K562 (cell line): ENCODE results near the gene STK11. TPM values are rescaled to one million over a fixed set of nuclear protein-coding genes. Genes with fewer than 3 reads are reported as not detected.

ENCODE experiments used
- ATAC-seq: fragments of 200-7000 bp; cut with Tn5 transposase; 3 replicates; pipeline ENCODE4 v1.9.1; 2020; ENCODE audit warnings: moderate library complexity
- BruUV-seq: library from RNA; stranded (reverse); fragments of 400-500 nt; replicated peaks from 2 replicates; lab custom pipeline; 2021; lab: Mats Ljungman, UMichigan
- CTCF ChIA-PET: fragments of 300-600 bp; formaldehyde crosslinking; extraction: SDS; loops from one replicate; lab custom pipeline; 2021; ENCODE audit warnings: low intra/inter-chr PET ratio; lab: Yijun Ruan, JAX
- POLR2A ChIA-PET: fragments of 300-600, 350-650 bp; sonication (Branson Sonifier 250); formaldehyde crosslinking; extraction: SDS; loops from one replicate; lab custom pipeline; 2021; ENCODE audit warnings: antibody characterized with exemption, inconsistent platforms; lab: Yijun Ruan, JAX
- DNase-seq, 4 experiments: peaks; one replicate each; pipeline versions ENCODE4 v3.0.0 to v3.0.0-alpha.2; 2011 to 2018; ENCODE audit warnings: low spot score in 3 of 4, mixed read lengths in 3 of 4; ENCODE audit errors: extremely low read depth in 1 of 4
- FAIRE-seq: peaks from 2 replicates; lab custom pipeline; 2011; peaks lifted over from hg19 to GRCh38; lab: Jason Lieb, UNC
- H2AFZ ChIP-seq: 2 replicates; pipeline ENCODE4 v1.6.0; 2011; ENCODE audit warnings: low read depth, low read length, control low read depth, inconsistent platforms
- H3K27ac ChIP-seq: fragments of 200-600 bp; 3 replicates; pipeline ENCODE4 v1.8.0; 2011; ENCODE audit warnings: low read depth, mild to moderate bottlenecking, control low read depth, inconsistent platforms, low read length, moderate library complexity, mixed read lengths; ENCODE audit errors: extremely low read depth
- H3K27me3 ChIP-seq, 2 experiments: fragments of 300-600 bp in 1 of 2; 2 replicates in 1 of 2; 3 replicates in 1 of 2; pipeline versions ENCODE4 v1.6.0 to v1.8.0; 2011; ENCODE audit warnings: inconsistent platforms in 2 of 2, low read length in 2 of 2, mild to moderate bottlenecking in 1 of 2, mixed read lengths in 1 of 2, moderate library complexity in 1 of 2; ENCODE audit not compliant: control insufficient read depth in 2 of 2, insufficient read depth in 2 of 2
- H3K36me3 ChIP-seq: fragments of 300-600 bp; 3 replicates; pipeline ENCODE4 v1.8.0; 2011; ENCODE audit warnings: mild to moderate bottlenecking, low read length, inconsistent platforms; ENCODE audit not compliant: control insufficient read depth, insufficient read depth
- H3K4me1 ChIP-seq, 2 experiments: fragments of 200-600 bp in 1 of 2; replicated peaks in 1 of 2; 2 replicates in 1 of 2; 3 replicates in 1 of 2; pipeline versions ENCODE4 v1.5.1 to v1.8.0; 2011; ENCODE audit warnings: inconsistent platforms in 2 of 2, low read length in 2 of 2, mild to moderate bottlenecking in 1 of 2, mixed read lengths in 1 of 2, moderate library complexity in 1 of 2; ENCODE audit not compliant: control insufficient read depth in 2 of 2, insufficient read depth in 2 of 2
- H3K4me2 ChIP-seq: 2 replicates; pipeline ENCODE4 v1.6.1; 2011; ENCODE audit warnings: low read length, control low read depth, inconsistent platforms, mixed read lengths; ENCODE audit not compliant: insufficient read depth
- H3K4me3 ChIP-seq: fragments of 200-600 bp; sonication (generic), shearing (Covaris generic); 2 replicates; pipeline ENCODE4 v1.5.1; 2016; ENCODE audit warnings: control low read depth, inconsistent platforms
- H3K79me2 ChIP-seq: fragments of 200-600 bp; 3 replicates; pipeline ENCODE4 v1.8.0; 2011; ENCODE audit warnings: low read length, inconsistent platforms; ENCODE audit not compliant: control insufficient read depth, insufficient read depth
- H3K9ac ChIP-seq, 2 experiments: 2 replicates each; pipeline versions ENCODE4 v1.6.0 to v1.6.1; 2011; ENCODE audit warnings: low read depth in 2 of 2, low read length in 2 of 2, control low read depth in 1 of 2, inconsistent platforms in 1 of 2, mild to moderate bottlenecking in 1 of 2, mixed read lengths in 1 of 2; ENCODE audit not compliant: insufficient read depth in 1 of 2
- H3K9me1 ChIP-seq: one replicate; pipeline ENCODE4 v1.6.0; 2011; ENCODE audit warnings: inconsistent platforms, mild to moderate bottlenecking, low read length, moderate library complexity; ENCODE audit not compliant: control insufficient read depth, insufficient read depth
- H3K9me3 ChIP-seq: replicated peaks from 2 replicates; pipeline ENCODE4 v1.5.1; 2011; ENCODE audit warnings: low read depth, low read length, inconsistent platforms; ENCODE audit not compliant: control insufficient read depth, insufficient read depth
- H4K20me1 ChIP-seq: replicated peaks from 2 replicates; pipeline ENCODE4 v1.6.1; 2011; ENCODE audit warnings: low read length, inconsistent platforms, mixed read lengths; ENCODE audit not compliant: control insufficient read depth, insufficient read depth
- CSDE1 ChIP-seq, 2 experiments: fragments of 450-650 bp; IDR thresholded peaks; 2 replicates each; pipeline ENCODE4 v1.6.1; 2016; ENCODE audit warnings: mild to moderate bottlenecking in 1 of 2
- ID3 ChIP-seq, 2 experiments: fragments of 250-450 bp in 1 of 2; fragments of 450-650 bp in 1 of 2; sonication (Bioruptor Pico) in 1 of 2; IDR thresholded peaks; 2 replicates each; pipeline versions ENCODE4 v1.6.1 to v1.8.0; 2016 to 2021; ENCODE audit warnings: mild to moderate bottlenecking in 2 of 2, moderate library complexity in 2 of 2, missing compliant biosample characterization in 1 of 2, missing genetic modification characterization in 1 of 2
- MNT ChIP-seq, 2 experiments: fragments of 450-650 bp; conservative IDR thresholded peaks; 2 replicates each; pipeline ENCODE4 v1.6.1; 2017; ENCODE audit warnings: mild to moderate bottlenecking in 2 of 2, moderate library complexity in 2 of 2
- NFE2 ChIP-seq: IDR thresholded peaks from 2 replicates; pipeline ENCODE4 v1.6.1; 2014; ENCODE audit warnings: antibody characterized with exemption, low read depth
- PHF21A ChIP-seq: fragments of 450-650 bp; IDR thresholded peaks from 2 replicates; pipeline ENCODE4 v1.6.1; 2017; ENCODE audit warnings: low read depth, borderline replicate concordance
- RCOR1 ChIP-seq, 2 experiments: IDR thresholded peaks; 2 replicates each; pipeline ENCODE4 v1.6.1; 2012; ENCODE audit warnings: low read depth in 2 of 2, low read length in 2 of 2, borderline replicate concordance in 1 of 2, improper control_type of control experiment in 1 of 2
- SAFB ChIP-seq: fragments of 200-400 bp; formaldehyde crosslinking; IDR thresholded peaks from 2 replicates; pipeline ENCODE4 v1.6.1; 2017; ENCODE audit warnings: low read depth, low read length, borderline replicate concordance
- SETDB1 ChIP-seq: IDR thresholded peaks from one replicate; pipeline ENCODE4 v1.6.1; 2012; ENCODE audit warnings: low read length, control low read depth, inconsistent platforms
- ZBTB2 ChIP-seq: fragments of 450-650 bp; IDR thresholded peaks from 2 replicates; pipeline ENCODE4 v1.6.1; 2016; ENCODE audit warnings: antibody characterized with exemption
- ZFX ChIP-seq: sonication (generic); formaldehyde crosslinking; IDR thresholded peaks from 2 replicates; pipeline ENCODE4 v1.8.0; 2022; ENCODE audit warnings: mild to moderate bottlenecking, missing genetic modification reagents, moderate library complexity
- ZNF197 ChIP-seq: fragments of 200-800 bp; sonication (Bioruptor generic); IDR thresholded peaks from 2 replicates; pipeline ENCODE4 v1.6.1; 2016; ENCODE audit warnings: low read depth, missing genetic modification characterization, missing compliant biosample characterization
- ZNF695 ChIP-seq: fragments of 450-650 bp; formaldehyde crosslinking; IDR thresholded peaks from 2 replicates; pipeline ENCODE4 v1.4.0; 2020; ENCODE audit warnings: mild to moderate bottlenecking, moderate library complexity
- ZNF740 ChIP-seq, 3 experiments: fragments of 200-800 bp in 1 of 3; sonication (Bioruptor generic) in 1 of 3; sonication (generic) in 1 of 3; formaldehyde crosslinking in 1 of 3; IDR thresholded peaks; 2 replicates each; pipeline versions ENCODE4 v1.6.1 to v1.8.0; 2016 to 2022; ENCODE audit warnings: mild to moderate bottlenecking in 2 of 3, missing compliant biosample characterization in 2 of 3, missing genetic modification characterization in 2 of 3, missing genetic modification reagents in 1 of 3
- WGBS: fragments of 100-300 bp; shearing (Covaris generic); methylation state at CpG from one replicate; pipeline ENCODE4 v1.1.6; 2016; ENCODE audit warnings: low coverage, mixed read lengths; ENCODE audit not compliant: insufficient coverage; ENCODE audit errors: missing lambda C conversion rate; 5-methylcytosine and 5-hydroxymethylcytosine counted together
- in situ Hi-C: fragments of 300-500 bp; cut with MboI; formaldehyde crosslinking; loops from 4 replicates; pipeline ENCODE4 v1.15.0; 2018; ENCODE audit warnings: inconsistent platforms, mixed read lengths
- intact Hi-C: fragments of 100-400 bp; cut with micrococcal nuclease; formaldehyde crosslinking; loops from 2 replicates; pipeline ENCODE4 v1.14.2; 2022
- polyA plus RNA-seq, 8 experiments: library from polyadenylated mRNA; depleted of rRNA in 4 of 8; stranded (reverse) in 5 of 8; unstranded in 3 of 8; fragments of >200 nt; fragmentation: Nextera tagmentation in 2 of 8; fragmentation: Illumina TruSeq in 1 of 8; extraction: Ambion mirVana in 2 of 8; extraction: Trizol in 1 of 8; gene quantifications; 2 replicates each; pipeline versions ENCODE4 v1.2.1 to v1.2.3, GENCODE V29; 2011 to 2014; ENCODE audit warnings: inconsistent platforms in 1 of 8, missing spikeins in 1 of 8
- total RNA-seq, 7 experiments: library from RNA; depleted of rRNA in 6 of 7; stranded (reverse); fragments of >200 nt in 6 of 7; fragmentation: Illumina TruSeq in 2 of 7; extraction: Trizol in 2 of 7; gene quantifications; 2 replicates each; pipeline versions ENCODE4 v1.2.1 to v1.2.3, GENCODE V29; 2011 to 2021; ENCODE audit warnings: low replicate concordance in 1 of 7

STK11 gene
- total and polyA plus RNA-seq, 9 of the 15 experiments (the other 6 are each of a cell fraction or from before 2014, with no cell fraction given), result 0.15 to 96.5 (median 31.7) TPM

DNA sequence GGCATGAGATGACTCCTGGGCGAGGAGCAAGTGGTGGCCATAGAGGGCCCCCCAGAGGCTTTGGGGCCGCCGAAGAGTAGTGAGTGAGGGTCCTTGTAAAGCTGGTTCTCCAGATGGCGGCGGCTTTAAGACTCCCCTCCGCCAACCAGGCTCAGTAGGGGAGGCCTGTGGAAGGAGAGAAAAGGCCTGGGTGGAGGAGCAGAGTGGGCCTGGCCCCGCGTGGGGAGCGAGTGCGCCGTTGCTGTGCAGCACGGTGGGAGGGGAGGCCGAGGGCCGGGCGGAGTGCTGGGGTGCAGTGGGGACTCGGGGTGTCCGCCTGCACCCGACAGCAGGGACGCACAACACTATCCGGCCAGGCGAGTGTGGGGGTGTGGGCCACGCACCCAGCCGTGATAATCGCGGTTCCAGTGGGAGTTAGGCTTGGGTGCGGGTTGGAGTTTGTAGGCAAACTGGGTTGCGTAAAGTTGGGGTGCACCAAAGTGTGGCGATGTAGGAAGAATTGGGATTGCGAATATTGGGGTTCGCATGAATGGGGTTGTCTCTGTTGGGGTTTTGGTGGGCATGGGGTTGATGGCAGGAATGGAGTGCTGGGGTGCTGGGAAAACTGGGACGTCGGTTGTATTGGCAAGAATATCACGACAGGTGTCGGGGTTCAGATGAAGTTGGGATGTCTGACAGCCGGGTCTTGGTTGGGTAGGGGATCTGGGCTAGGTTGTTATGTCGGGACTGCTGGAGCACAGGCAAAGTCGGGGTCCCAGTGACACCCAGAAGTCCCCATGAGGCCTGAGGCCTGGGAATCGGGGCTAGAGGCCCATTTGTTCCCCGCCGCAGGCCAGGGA, 62.9 kb downstream of the STK11 start:
- peaks cover 37% of the 10 kb centered on the region for H3K36me3 ChIP-seq
- ChIA-PET CTCF (interaction anchor here (1.9 to 3.3 kb wide), 2 partner anchors 20 to 24 kb away, joined by 11 to 51 read pairs; partner anchors contain the start of gene MIDN), POLR2A (interaction anchor here (0.6 to 3.0 kb wide), 63 partner anchors 8 to 590 kb away, joined by 3 to 90 read pairs (median 4); partner anchors contain the start of genes ATP5F1D, GPX4, MED16 and RNU6-9)
- peaks cover 46% of the 10 kb centered on the region for H3K79me2 ChIP-seq
- H3K27ac ChIP-seq, result peak overlapping the region; percentile 57
- WGBS, result 44% methylated on average over 39 of the region's 40 CpGs
- no peaks in the 10 kb centered on the region for H3K9me1 ChIP-seq
- H2AFZ ChIP-seq, result peak overlapping the region; percentile 69
- in situ Hi-C loops (no loop called here), intact Hi-C loops (loop anchor here (1.0 kb wide), 2 partner anchors 20 to 223 kb away; partner anchors contain the start of gene MIDN)
- no peaks in the 10 kb centered on the region for H3K27me3 ChIP-seq
- H3K9ac ChIP-seq, result peak overlapping the region; percentile 48 to 92
- H3K4me3 ChIP-seq, result no peak overlapping the region
- peaks cover 65 to 93% of the 10 kb centered on the region in 2 experiments for H3K4me1 ChIP-seq
- H4K20me1 ChIP-seq, result peaks cover 26% of the 10 kb centered on the region
- DNase-seq (peak in 1 of 4 experiments; percentile 29), FAIRE-seq (no peak), ATAC-seq (no peak)
- peak overlapping the region; percentile 83 for H3K4me2 ChIP-seq
- BruUV-seq, result no TSS peak
- H3K9me3 ChIP-seq, result no peaks in the 10 kb centered on the region
- TF ChIP-seq ZFX (CRISPR knock-in tag) (peak; percentile 50), ZBTB2 (peak; percentile 85), ZNF695 (CRISPR knock-in tag) (no peak), MNT (conservative IDR thresholded peaks at IDR 0.05) (peak; percentile 23 to 40; a peak in 1 of 4 replicates), PHF21A (peak; percentile 92; the same call in 1 of the 2 replicates), ZNF740 (CRISPR knock-in tag; IDR thresholded peaks at IDR 0.05) (peak; percentile 53; the same call in 1 of the 2 replicates), ZNF740 (tag; IDR thresholded peaks at IDR 0.05) (no peak), ID3 (CRISPR knock-in tag; IDR thresholded peaks at IDR 0.05) (no peak), ID3 (tag; IDR thresholded peaks at IDR 0.05) (0 out of 2 replicates have a peak, but pooled peaks have one; percentile 27), NFE2 (no peak), RCOR1 (IDR thresholded peaks at IDR 0.05; ENCODE audit: borderline replicate concordance in 1 of 2, low read depth in 2 of 2, low read length in 2 of 2) (0 out of 4 replicates have a peak, but pooled peaks of 1 of the 2 experiments have one; percentile 19), SAFB (peak; percentile 84; the same call in 1 of the 2 replicates), CSDE1 (IDR thresholded peaks at IDR 0.05) (0 out of 4 replicates have a peak, but pooled peaks of 1 of the 2 experiments have one; percentile 35), ZNF197 (CRISPR knock-in tag) (0 out of 2 replicates have a peak, but pooled peaks have one; percentile 17), SETDB1 (no peak)
